Putamen (tissue), 1 donor: ENCODE measurements around the gene MAMLD1.
A peak's percentile ranks its signal among the peaks of the same experiment; 100 is the strongest.

Experiments used
- DNase-seq: peaks from one replicate; pipeline ENCODE4 v3.0.0-alpha.2; 2016; ENCODE audit warnings: low spot score

Gene MAMLD1

GRCh38 chrX:150357790-150358189 is 5.3 kb upstream of the MAMLD1 start:
- no peak for DNase-seq

- DNase-seq = no peak
Observed at GRCh38 chrX:150358651-150359050, 4.5 kb upstream of the MAMLD1 start.

- DNase-seq = no peak
Observed at GRCh38 chrX:150360331-150360730, 2.8 kb upstream of the MAMLD1 start.

GRCh38 chrX:150361070-150361776 is 1.9 kb upstream of the MAMLD1 start:
- DNase-seq = no peak

- DNase-seq = no peak
Observed at GRCh38 chrX:150361777-150362351, 1.3 kb upstream of the MAMLD1 start.

- peak; percentile 35 for DNase-seq
Observed at GRCh38 chrX:150363561-150364346, 637 bp downstream of the MAMLD1 start.

- peak; percentile 18 for DNase-seq
Observed at GRCh38 chrX:150364347-150365050, 1.4 kb downstream of the MAMLD1 start.

GRCh38 chrX:150365051-150365989 is 2.2 kb downstream of the MAMLD1 start:
- DNase-seq = peak; percentile 83

- DNase-seq = peak; percentile 56
Observed at GRCh38 chrX:150365990-150366911, 3.1 kb downstream of the MAMLD1 start.

GRCh38 chrX:150366951-150367545 is 3.9 kb downstream of the MAMLD1 start:
- DNase-seq = peak; percentile 22

GRCh38 chrX:150370589-150371312 is 7.6 kb downstream of the MAMLD1 start:
- DNase-seq = no peak

GRCh38 chrX:150371877-150372276 is 8.8 kb downstream of the MAMLD1 start:
- no peak for DNase-seq

- DNase-seq = peak; percentile 83
Observed at GRCh38 chrX:150372280-150372679, 9.2 kb downstream of the MAMLD1 start.

- DNase-seq = no peak
Observed at GRCh38 chrX:150372756-150373155, 9.6 kb downstream of the MAMLD1 start.

- DNase-seq = no peak
Observed at GRCh38 chrX:150375243-150375770, 12.2 kb downstream of the MAMLD1 start.

GRCh38 chrX:150377005-150377404 is 13.9 kb downstream of the MAMLD1 start:
- DNase-seq = no peak

GRCh38 chrX:150405006-150405405 is 41.9 kb downstream of the MAMLD1 start:
- no peak for DNase-seq

GRCh38 chrX:150405576-150405975 is 42.5 kb downstream of the MAMLD1 start:
- no peak for DNase-seq

GRCh38 chrX:150406596-150406995 is 43.5 kb downstream of the MAMLD1 start:
- no peak for DNase-seq
